ENCODE results near the gene PAK3. TPM values are rescaled to one million over a fixed set of nuclear protein-coding genes. Genes with fewer than 3 reads are reported as not detected.

PAK3 gene
- total RNA-seq, 1 donor from 2014 or later = 4.0 TPM

GRCh38 chrX:111167334-111167733, 71.3 kb downstream of the PAK3 start:
- Mint-ChIP-seq H3K27ac (ENCODE audit: unreplicated experiment) (no peak overlapping the region), H3K4me3 (ENCODE audit: unreplicated experiment) (no peak overlapping the region), H3K9me3 (ENCODE audit: unreplicated experiment) (no peaks in the 10 kb centered on the region), H3K36me3 (ENCODE audit: low read depth, unreplicated experiment) (no peaks in the 10 kb centered on the region), H3K27me3 (ENCODE audit: unreplicated experiment) (peaks cover 3% of the 10 kb centered on the region), H3K4me1 (ENCODE audit: unreplicated experiment) (peaks cover 14% of the 10 kb centered on the region)
- TF ChIP-seq CTCF (IDR thresholded peaks at IDR 0.05; ENCODE audit: unreplicated experiment) = no peak
- DNase-seq (ENCODE audit: low spot score) = no peak

GRCh38 chrX:111168314-111168713, 72.3 kb downstream of the PAK3 start:
- Mint-ChIP-seq H3K27me3 (ENCODE audit: unreplicated experiment) (peaks cover 3% of the 10 kb centered on the region), H3K4me3 (ENCODE audit: unreplicated experiment) (no peak overlapping the region), H3K36me3 (ENCODE audit: low read depth, unreplicated experiment) (no peaks in the 10 kb centered on the region), H3K4me1 (ENCODE audit: unreplicated experiment) (peaks cover 14% of the 10 kb centered on the region), H3K27ac (ENCODE audit: unreplicated experiment) (no peak overlapping the region), H3K9me3 (ENCODE audit: unreplicated experiment) (no peaks in the 10 kb centered on the region)
- DNase-seq (ENCODE audit: low spot score) = peak; percentile 7
- TF ChIP-seq CTCF (IDR thresholded peaks at IDR 0.05; ENCODE audit: unreplicated experiment) = no peak

GRCh38 chrX:111169141-111169540, 73.2 kb downstream of the PAK3 start:
- no peak overlapping the region for H3K4me3 Mint-ChIP-seq (ENCODE audit: unreplicated experiment)
- peaks cover 14% of the 10 kb centered on the region for H3K4me1 Mint-ChIP-seq (ENCODE audit: unreplicated experiment)
- H3K9me3 Mint-ChIP-seq (ENCODE audit: unreplicated experiment) = no peaks in the 10 kb centered on the region
- no peak for TF ChIP-seq CTCF (IDR thresholded peaks at IDR 0.05; ENCODE audit: unreplicated experiment)
- peaks cover 3% of the 10 kb centered on the region for H3K27me3 Mint-ChIP-seq (ENCODE audit: unreplicated experiment)
- DNase-seq (ENCODE audit: low spot score) = no peak
- no peaks in the 10 kb centered on the region for H3K36me3 Mint-ChIP-seq (ENCODE audit: low read depth, unreplicated experiment)
- no peak overlapping the region for H3K27ac Mint-ChIP-seq (ENCODE audit: unreplicated experiment)

- Mint-ChIP-seq H3K36me3 (ENCODE audit: low read depth, unreplicated experiment) (no peaks in the 10 kb centered on the region), H3K4me3 (ENCODE audit: unreplicated experiment) (no peak overlapping the region), H3K4me1 (ENCODE audit: unreplicated experiment) (peaks cover 14% of the 10 kb centered on the region), H3K27ac (ENCODE audit: unreplicated experiment) (no peak overlapping the region), H3K27me3 (ENCODE audit: unreplicated experiment) (peaks cover 3% of the 10 kb centered on the region), H3K9me3 (ENCODE audit: unreplicated experiment) (no peaks in the 10 kb centered on the region)
- no peak for DNase-seq (ENCODE audit: low spot score)
- no peak for TF ChIP-seq CTCF (IDR thresholded peaks at IDR 0.05; ENCODE audit: unreplicated experiment)
Measured at GRCh38 chrX:111170017-111170416, 74.0 kb downstream of the PAK3 start.

- Mint-ChIP-seq H3K27ac (ENCODE audit: unreplicated experiment) (no peak overlapping the region), H3K36me3 (ENCODE audit: low read depth, unreplicated experiment) (no peaks in the 10 kb centered on the region), H3K27me3 (ENCODE audit: unreplicated experiment) (no peaks in the 10 kb centered on the region), H3K9me3 (ENCODE audit: unreplicated experiment) (no peaks in the 10 kb centered on the region), H3K4me1 (ENCODE audit: unreplicated experiment) (peaks cover 3% of the 10 kb centered on the region), H3K4me3 (ENCODE audit: unreplicated experiment) (no peak overlapping the region)
- no peak for DNase-seq (ENCODE audit: low spot score)
- TF ChIP-seq CTCF (IDR thresholded peaks at IDR 0.05; ENCODE audit: unreplicated experiment) = no peak
Measured at GRCh38 chrX:111180750-111181240, 84.8 kb downstream of the PAK3 start.
